HG03432 (cell line): ENCODE measurements around the gene ARID5A.
A peak's percentile ranks its signal among the peaks of the same experiment; 100 is the strongest.
"Not testable (repeated sequence)": the region's sequence is repeated elsewhere in the genome, so short reads cannot be mapped to it uniquely, and the experiment has no call there.

ENCODE experiments used
- ATAC-seq: cut with Tn5 transposase; IDR thresholded peaks from one replicate; pipeline ENCODE4 v1.9.1; 2021; ENCODE audit warnings: mild to moderate bottlenecking, moderate library complexity; ENCODE audit not compliant: unreplicated experiment

ARID5A gene, protein sequence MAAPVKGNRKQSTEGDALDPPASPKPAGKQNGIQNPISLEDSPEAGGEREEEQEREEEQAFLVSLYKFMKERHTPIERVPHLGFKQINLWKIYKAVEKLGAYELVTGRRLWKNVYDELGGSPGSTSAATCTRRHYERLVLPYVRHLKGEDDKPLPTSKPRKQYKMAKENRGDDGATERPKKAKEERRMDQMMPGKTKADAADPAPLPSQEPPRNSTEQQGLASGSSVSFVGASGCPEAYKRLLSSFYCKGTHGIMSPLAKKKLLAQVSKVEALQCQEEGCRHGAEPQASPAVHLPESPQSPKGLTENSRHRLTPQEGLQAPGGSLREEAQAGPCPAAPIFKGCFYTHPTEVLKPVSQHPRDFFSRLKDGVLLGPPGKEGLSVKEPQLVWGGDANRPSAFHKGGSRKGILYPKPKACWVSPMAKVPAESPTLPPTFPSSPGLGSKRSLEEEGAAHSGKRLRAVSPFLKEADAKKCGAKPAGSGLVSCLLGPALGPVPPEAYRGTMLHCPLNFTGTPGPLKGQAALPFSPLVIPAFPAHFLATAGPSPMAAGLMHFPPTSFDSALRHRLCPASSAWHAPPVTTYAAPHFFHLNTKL

DNA sequence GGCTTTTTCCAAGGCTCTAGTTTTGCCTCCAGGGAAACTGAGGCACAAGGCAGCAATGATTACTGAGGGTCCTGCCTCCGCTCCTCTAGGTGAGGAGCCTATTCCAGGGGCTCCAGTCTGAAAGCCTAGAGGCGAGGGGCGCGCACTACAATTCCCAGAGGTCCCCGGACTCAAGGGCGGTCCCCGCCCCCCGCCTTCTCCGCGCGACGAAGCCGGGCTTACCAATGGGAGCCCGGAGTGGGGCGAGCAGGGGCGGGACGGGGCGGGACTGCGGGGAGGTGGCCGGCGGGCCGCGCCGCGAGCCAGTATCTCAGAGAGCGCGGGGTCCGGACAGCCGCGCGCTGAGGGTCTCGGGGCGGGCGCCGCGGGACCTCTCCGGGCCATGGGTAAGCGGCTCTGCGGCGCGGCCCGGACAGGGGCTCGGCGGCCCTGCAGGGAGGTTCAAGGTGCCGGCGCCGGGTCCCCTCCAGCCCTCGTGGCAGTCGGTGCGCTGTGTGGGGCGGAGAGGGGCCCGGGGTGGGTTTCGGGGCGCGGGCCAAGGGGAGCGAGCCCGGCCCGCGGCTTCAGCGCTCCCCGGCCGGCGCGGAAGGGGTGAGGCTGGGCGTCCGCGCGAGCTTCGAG, at the start of gene ARID5A:
ARID5A (plus strand) TSS at position 308 of the 621 bp plus-strand sequence; CDS start at position 383, 75 bp downstream.
- ATAC-seq = peak; percentile 50

DNA sequence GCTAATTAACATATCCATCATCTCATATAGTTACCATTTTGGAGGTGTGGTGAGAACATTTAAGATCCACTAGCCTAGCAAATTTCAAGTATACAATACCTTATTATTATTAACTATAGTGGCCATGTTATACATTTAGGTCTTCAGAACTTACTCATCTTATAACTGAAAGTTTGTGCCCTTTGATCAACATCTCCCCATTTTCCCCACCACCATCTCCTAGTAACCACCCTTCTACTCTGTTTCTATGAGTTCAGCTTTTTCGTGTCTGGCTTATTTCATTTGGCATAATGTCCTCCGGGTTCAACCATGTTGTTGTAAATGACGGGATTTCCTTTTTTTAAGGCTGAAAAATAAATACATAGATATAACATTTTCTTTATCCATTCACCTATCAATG, 47.3 kb upstream of the ARID5A start:
- no peak for ATAC-seq

GRCh38 chr2:96489663-96490062, 46.9 kb upstream of the ARID5A start:
- no peak for ATAC-seq

DNA sequence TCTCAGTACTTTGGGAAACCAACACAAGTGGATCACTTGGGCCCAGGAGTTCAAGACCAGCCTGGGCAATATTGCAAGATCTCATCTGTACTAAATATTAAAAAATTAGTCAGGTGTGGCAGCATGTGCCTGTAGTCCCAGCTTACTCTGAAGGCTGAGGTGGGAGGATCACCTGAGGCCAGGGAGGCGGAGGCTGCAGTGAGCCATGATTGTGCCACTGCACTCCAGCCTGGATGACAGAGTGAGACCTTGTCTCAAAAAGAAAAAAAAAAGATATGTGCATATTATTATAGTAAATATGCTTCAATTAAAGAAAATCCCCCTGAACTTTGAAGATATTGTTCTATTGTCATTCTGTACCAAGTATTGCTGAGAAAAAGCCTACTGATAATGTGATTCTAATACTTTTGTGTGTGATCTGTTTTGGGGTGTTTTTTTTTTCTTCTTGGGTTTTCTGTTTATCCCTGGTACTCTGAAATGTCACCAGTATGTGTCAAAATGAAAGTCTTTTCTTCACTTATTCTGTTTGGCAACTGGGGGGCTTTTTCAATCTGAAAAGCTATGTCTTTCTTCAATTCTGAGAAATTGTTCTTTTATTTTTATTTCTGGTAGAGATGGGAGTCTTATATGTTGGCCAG, 44.6 kb upstream of the ARID5A start:
- no peak for ATAC-seq

DNA sequence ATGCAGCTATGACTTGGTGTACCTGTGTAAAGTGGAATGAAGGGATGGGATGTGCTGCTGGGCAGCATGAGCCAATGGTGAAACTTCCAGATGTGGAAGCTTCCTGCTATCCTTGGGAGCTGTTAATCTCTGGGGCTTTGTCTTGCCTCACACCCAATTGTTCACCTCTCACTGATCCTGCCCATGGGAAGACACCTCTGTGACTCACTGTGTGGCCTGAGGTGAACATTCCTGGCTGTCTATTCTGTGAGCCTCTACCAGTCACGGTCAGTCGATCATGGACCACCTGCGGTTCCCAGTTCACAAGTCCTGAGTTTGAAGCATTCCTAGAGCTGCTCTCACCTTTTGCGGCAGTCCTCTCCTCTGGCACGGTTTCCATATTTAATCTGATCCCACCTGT, 43.5 kb upstream of the ARID5A start:
- ATAC-seq = no peak

GRCh38 chr2:96494188-96494587, 42.4 kb upstream of the ARID5A start:
- ATAC-seq = no peak

- ATAC-seq = no peak
Measured at GRCh38 chr2:96495982-96496629, 40.4 kb upstream of the ARID5A start.

DNA sequence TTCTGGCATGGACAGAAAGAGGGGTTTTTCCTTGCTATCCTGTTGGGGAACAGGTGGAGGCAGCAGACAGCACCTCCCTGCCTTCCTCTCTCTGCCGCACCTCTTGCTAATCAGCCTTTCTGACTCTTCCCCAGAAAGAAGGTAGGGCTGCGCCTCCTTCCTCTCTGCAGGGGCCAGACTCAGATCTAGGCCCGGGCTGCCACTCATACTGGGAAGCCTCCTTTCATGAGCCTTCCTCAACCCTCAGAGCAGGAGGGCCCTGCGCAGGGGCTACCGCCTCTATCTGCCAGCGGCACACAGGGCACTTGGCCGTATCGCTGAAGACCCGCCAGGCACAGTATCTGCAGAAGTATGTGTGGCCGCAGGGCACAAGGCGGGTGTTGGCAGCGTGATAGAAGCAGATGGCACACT, 38.5 kb upstream of the ARID5A start:
- ATAC-seq = no peak

DNA sequence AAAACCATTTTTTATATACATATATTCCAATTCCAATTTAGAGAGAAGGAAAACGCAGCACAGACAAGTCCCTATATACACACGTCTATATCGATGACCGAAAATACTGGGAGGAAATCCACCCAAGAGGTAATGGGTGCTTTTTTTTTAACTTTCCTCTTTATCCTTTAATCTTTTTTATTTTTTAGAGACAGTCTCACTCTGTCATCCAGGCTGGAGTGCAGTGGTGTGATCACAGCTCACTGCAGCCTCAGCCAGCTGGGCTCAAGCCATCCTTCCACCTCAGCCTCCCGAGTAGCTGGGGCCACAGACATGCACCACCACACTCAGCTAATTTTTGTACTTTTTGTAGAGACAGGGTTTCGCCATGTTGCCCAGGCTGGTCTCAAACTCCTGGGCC, 37.9 kb upstream of the ARID5A start:
- not testable (repeated sequence) for ATAC-seq

GRCh38 chr2:96499061-96499960, 37.2 kb upstream of the ARID5A start:
- no peak for ATAC-seq

GRCh38 chr2:96500385-96501066, 36.0 kb upstream of the ARID5A start:
- ATAC-seq = no peak

- ATAC-seq = peak; percentile 62
Measured at GRCh38 chr2:96501471-96501874, 35.1 kb upstream of the ARID5A start.

GRCh38 chr2:96501886-96502810, 34.4 kb upstream of the ARID5A start:
- peak; percentile 18 for ATAC-seq

- ATAC-seq = peak; percentile 40
Measured at GRCh38 chr2:96502891-96503636, 33.5 kb upstream of the ARID5A start.

- peak; percentile 9 for ATAC-seq
Measured at GRCh38 chr2:96503637-96504243, 32.8 kb upstream of the ARID5A start.

DNA sequence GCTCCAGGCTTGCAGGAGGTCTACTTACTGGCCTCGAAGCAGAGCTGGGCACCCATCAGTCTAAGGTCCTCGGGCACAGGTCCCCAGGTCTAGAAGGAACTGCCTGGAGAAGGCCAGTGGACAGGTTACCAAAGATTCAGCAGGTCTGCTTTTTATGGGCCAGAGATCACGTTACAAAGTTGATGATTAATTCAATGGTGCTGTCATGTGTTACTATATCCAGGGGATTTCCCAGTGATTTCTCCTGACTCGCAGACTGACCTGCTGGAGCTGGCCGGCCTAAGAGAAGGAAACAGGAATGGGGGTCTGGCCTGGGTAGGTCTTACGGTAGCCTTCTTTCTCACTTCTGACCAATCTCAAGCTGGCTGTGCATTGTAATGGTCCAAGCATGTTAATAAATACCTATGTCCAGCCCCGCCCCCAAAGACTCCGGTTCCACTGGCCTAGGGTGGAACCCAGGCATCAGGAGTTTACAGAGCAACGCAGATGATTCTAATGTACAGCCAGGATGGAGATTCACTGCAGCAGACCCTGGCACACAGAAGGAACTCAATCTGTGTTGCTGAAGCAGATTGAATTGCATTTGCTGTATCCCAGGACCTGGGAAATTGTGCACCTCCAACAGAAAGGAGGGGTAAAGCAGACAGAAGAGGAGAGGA, 31.2 kb upstream of the ARID5A start, which contains the start of gene NEURL3:
NEURL3 (minus strand) TSS at position 127 of the 659 bp plus-strand sequence; CDS start at position 56, 71 bp downstream.
- ATAC-seq = no peak
